H1 (cell line): ENCODE results near the gene SLIT3. TPM values are rescaled to one million over a fixed set of nuclear protein-coding genes. Genes with fewer than 3 reads are reported as not detected.

Experiments used
- CTCF ChIA-PET: fragments of 300-600 bp; sonication (Branson Sonifier 250); formaldehyde crosslinking; loops from one replicate; lab custom pipeline; 2021; ENCODE audit not compliant: partially characterized antibody; lab: Charles Lee
- POLR2A ChIA-PET: fragments of 300-600 bp; sonication (Branson Sonifier 250); formaldehyde crosslinking; loops from one replicate; lab custom pipeline; 2021; ENCODE audit warnings: inconsistent platforms; ENCODE audit not compliant: partially characterized antibody; lab: Charles Lee
- DNase-seq, 2 experiments: peaks; one replicate each; pipeline versions ENCODE4 v3.0.0 to v3.0.0-alpha.2; 2010 to 2022; ENCODE audit warnings: low spot score in 2 of 2, low read depth in 1 of 2, mixed read lengths in 1 of 2
- FAIRE-seq: peaks from 2 replicates; lab custom pipeline; 2011; peaks lifted over from hg19 to GRCh38; lab: Jason Lieb, UNC
- H2AFZ ChIP-seq: 2 replicates; pipeline ENCODE4 v1.8.1; 2012; ENCODE audit warnings: low read length, inconsistent platforms
- H2AK5ac ChIP-seq: 2 replicates; pipeline ENCODE4 v1.6.1; 2013; ENCODE audit warnings: low read depth, low read length
- H2BK120ac ChIP-seq: replicated peaks from 2 replicates; pipeline ENCODE3; 2013; ENCODE audit warnings: low read depth, low read length, inconsistent platforms
- H2BK12ac ChIP-seq: 2 replicates; pipeline ENCODE4 v1.6.1; 2013; ENCODE audit warnings: low read depth, low read length
- H2BK15ac ChIP-seq: 2 replicates; pipeline ENCODE4 v1.6.1; 2013; ENCODE audit warnings: low read length
- H2BK20ac ChIP-seq: 2 replicates; pipeline ENCODE4 v1.6.1; 2013; ENCODE audit warnings: low read length
- H2BK5ac ChIP-seq: 2 replicates; pipeline ENCODE4 v1.6.1; 2013; ENCODE audit warnings: low read depth, low read length
- H3K14ac ChIP-seq: 2 replicates; pipeline ENCODE4 v1.6.1; 2013; ENCODE audit warnings: inconsistent platforms; ENCODE audit not compliant: insufficient read length
- H3K18ac ChIP-seq: 2 replicates; pipeline ENCODE4 v1.6.1; 2013; ENCODE audit warnings: low read length; ENCODE audit errors: extremely low read depth
- H3K23ac ChIP-seq: 2 replicates; pipeline ENCODE4 v1.6.1; 2013; ENCODE audit warnings: inconsistent platforms; ENCODE audit not compliant: insufficient read length
- H3K23me2 ChIP-seq: 2 replicates; pipeline ENCODE4 v1.6.1; 2013; ENCODE audit warnings: low read depth, low read length
- H3K27ac ChIP-seq: 2 replicates; pipeline ENCODE4 v1.6.1; 2011; ENCODE audit warnings: low read depth, low read length, inconsistent platforms
- H3K27me3 ChIP-seq, 4 experiments: replicated peaks in 1 of 4; 1 replicate in 1 of 4; 2 replicates in 3 of 4; pipeline versions ENCODE4 v1.6.1 to v1.8.1; 2011 to 2013; ENCODE audit warnings: low read length in 3 of 4, mild to moderate bottlenecking in 3 of 4, inconsistent platforms in 2 of 4, mixed read lengths in 2 of 4, moderate library complexity in 1 of 4; ENCODE audit not compliant: control insufficient read depth in 3 of 4, insufficient read depth in 3 of 4; ENCODE audit errors: extremely low read depth in 1 of 4
- H3K36me3 ChIP-seq, 4 experiments: 2 replicates each; pipeline versions ENCODE4 v1.6.1 to v1.8.1; 2011 to 2013; ENCODE audit warnings: mild to moderate bottlenecking in 4 of 4, low read length in 3 of 4, moderate library complexity in 2 of 4, control low read depth in 1 of 4, inconsistent platforms in 1 of 4; ENCODE audit not compliant: insufficient read depth in 4 of 4, control insufficient read depth in 2 of 4
- H3K4ac ChIP-seq: replicated peaks from 2 replicates; pipeline ENCODE3; 2013; ENCODE audit warnings: low read length, low read depth, mixed read lengths, inconsistent platforms; ENCODE audit not compliant: insufficient read length
- H3K4me1 ChIP-seq, 4 experiments: replicated peaks in 1 of 4; 1 replicate in 1 of 4; 2 replicates in 3 of 4; pipeline versions ENCODE4 v1.6.1 to v1.8.1; 2011 to 2013; ENCODE audit warnings: low read length in 3 of 4, inconsistent platforms in 2 of 4, mixed read lengths in 1 of 4; ENCODE audit not compliant: insufficient read depth in 4 of 4, control insufficient read depth in 3 of 4
- H3K4me2 ChIP-seq, 2 experiments: 2 replicates each; pipeline versions ENCODE4 v1.6.1 to v1.8.1; 2011 to 2013; ENCODE audit warnings: low read depth in 2 of 2, low read length in 2 of 2, control low read depth in 1 of 2, inconsistent platforms in 1 of 2, mild to moderate bottlenecking in 1 of 2; ENCODE audit not compliant: insufficient read depth in 1 of 2
- H3K4me3 ChIP-seq, 4 experiments: fragments of 200-600, 300-600 bp in 1 of 4; sonication (generic), shearing (Covaris generic), sonication (Bioruptor Twin) in 1 of 4; 2 replicates each; pipeline versions ENCODE4 v1.5.1 to v1.8.1; 2011 to 2016; ENCODE audit warnings: low read length in 4 of 4, low read depth in 3 of 4, control low read depth in 2 of 4, inconsistent platforms in 2 of 4, mild to moderate bottlenecking in 2 of 4, mixed read lengths in 1 of 4, moderate library complexity in 1 of 4; ENCODE audit not compliant: insufficient read depth in 2 of 4; ENCODE audit errors: extremely low read depth in 1 of 4
- H3K56ac ChIP-seq: replicated peaks from 2 replicates; pipeline ENCODE3; 2013; ENCODE audit warnings: low read depth, mild to moderate bottlenecking, mixed read lengths, low read length, inconsistent platforms; ENCODE audit not compliant: insufficient read length
- H3K79me1 ChIP-seq: 2 replicates; pipeline ENCODE4 v1.6.1; 2013; ENCODE audit warnings: low read depth, low read length, control low read depth
- H3K79me2 ChIP-seq, 2 experiments: 2 replicates each; pipeline versions ENCODE4 v1.6.1 to v1.8.1; 2012 to 2013; ENCODE audit warnings: low read length in 2 of 2, mild to moderate bottlenecking in 2 of 2, inconsistent platforms in 1 of 2; ENCODE audit not compliant: insufficient read depth in 2 of 2, control insufficient read depth in 1 of 2
- H3K9ac ChIP-seq, 4 experiments: replicated peaks in 1 of 4; 1 replicate in 1 of 4; 2 replicates in 3 of 4; pipeline versions ENCODE4 v1.6.1 to v1.8.1; 2011 to 2013; ENCODE audit warnings: low read depth in 3 of 4, low read length in 3 of 4, control low read depth in 2 of 4, mild to moderate bottlenecking in 2 of 4, moderate library complexity in 2 of 4, inconsistent platforms in 1 of 4; ENCODE audit errors: extremely low read depth in 1 of 4
- H3K9me3 ChIP-seq, 2 experiments: 2 replicates each; pipeline versions ENCODE4 v1.6.1 to v1.8.1; 2012 to 2013; ENCODE audit warnings: mild to moderate bottlenecking in 2 of 2, moderate library complexity in 2 of 2, control low read depth in 1 of 2, inconsistent platforms in 1 of 2, low read depth in 1 of 2, low read length in 1 of 2, mixed read lengths in 1 of 2; ENCODE audit not compliant: insufficient read depth in 2 of 2
- H4K20me1 ChIP-seq, 2 experiments: replicated peaks in 1 of 2; 2 replicates each; pipeline versions ENCODE3 to v1.8.1; 2011 to 2013; ENCODE audit warnings: inconsistent platforms in 2 of 2, low read length in 2 of 2, mild to moderate bottlenecking in 1 of 2; ENCODE audit not compliant: insufficient read depth in 2 of 2, control insufficient read depth in 1 of 2
- H4K5ac ChIP-seq: 2 replicates; pipeline ENCODE4 v1.6.1; 2013; ENCODE audit warnings: low read length, low read depth, mixed read lengths, inconsistent platforms; ENCODE audit not compliant: insufficient read length
- H4K8ac ChIP-seq: 2 replicates; pipeline ENCODE4 v1.8.0; 2013; ENCODE audit warnings: mild to moderate bottlenecking, moderate library complexity, low read length, inconsistent platforms; ENCODE audit not compliant: insufficient read depth; ENCODE audit errors: extremely low read depth
- H4K91ac ChIP-seq: replicated peaks from 2 replicates; pipeline ENCODE3; 2013; ENCODE audit warnings: low read length, mixed read lengths, inconsistent platforms; ENCODE audit not compliant: insufficient read length
- FOSL1 ChIP-seq: IDR thresholded peaks from 2 replicates; pipeline ENCODE4 v1.6.1; 2011; ENCODE audit warnings: mild to moderate bottlenecking, low read depth, low read length, moderate library complexity; ENCODE audit not compliant: insufficient read depth
- SRF ChIP-seq: IDR thresholded peaks from 2 replicates; pipeline ENCODE4 v1.6.1; 2011; ENCODE audit warnings: mild to moderate bottlenecking, low read depth, low read length, moderate library complexity
- WGBS, 2 experiments: shearing (Covaris generic) in 1 of 2; methylation state at CpG; one replicate each; pipeline versions ENCODE4 v1.1.6 to v1.1.7; 2013 to 2015; ENCODE audit warnings: low lambda C conversion rate in 2 of 2, mixed read lengths in 2 of 2, inconsistent platforms in 1 of 2, low coverage in 1 of 2, missing lambda C conversion rate in 1 of 2; ENCODE audit not compliant: insufficient replicate concordance in 2 of 2, insufficient coverage in 1 of 2, insufficient read length in 1 of 2; ENCODE audit errors: extremely low coverage in 1 of 2, missing lambda C conversion rate in 1 of 2; 5-methylcytosine and 5-hydroxymethylcytosine counted together
- polyA plus RNA-seq, 7 experiments: library from polyadenylated mRNA; depleted of rRNA in 3 of 7; stranded (reverse) in 5 of 7; unstranded in 2 of 7; fragments of >200 nt in 5 of 7; fragments of 200-250 nt in 2 of 7; gene quantifications; 1 replicate in 5 of 7; 2 replicates in 1 of 7; 4 replicates in 1 of 7; pipeline versions ENCODE4 v1.2.1 to v1.2.3, GENCODE V29; 2011 to 2013; ENCODE audit warnings: missing spikeins in 2 of 7, mixed read lengths in 2 of 7
- total RNA-seq: library from RNA; stranded (reverse); fragmentation: NEBNext Ultra II Directional; extraction: Animal tissue kit (Norgen Biotek cat#: 25700); gene quantifications from 2 replicates; pipeline ENCODE4 v1.2.1, GENCODE V29; 2021

SLIT3 gene
- total and polyA plus RNA-seq, 2 of the 8 experiments (the other 6 are each of a cell fraction or from before 2014, with no cell fraction given): 1.1 to 1.2 TPM

GRCh38 chr5:169192536-169192935 lies 108.4 kb downstream of the SLIT3 start:
- Histone ChIP-seq H4K91ac (no peak overlapping the region), H3K4me2 (no peak overlapping the region), H2AFZ (no peak overlapping the region), H3K79me2 (no peaks in the 10 kb centered on the region), H2BK12ac (no peak overlapping the region), H2BK5ac (no peak overlapping the region), H3K27ac (no peak overlapping the region; the same call in 1 of the 2 replicates), H2BK15ac (no peak overlapping the region), H2BK20ac (no peak overlapping the region), H3K23me2 (0 out of 2 replicates have a peak, but pooled peaks cover 2% of the 10 kb centered on the region), H4K5ac (no peak overlapping the region), H3K4ac (no peak overlapping the region), H3K18ac (no peak overlapping the region), H3K56ac (no peak overlapping the region), H4K20me1 (peaks cover 0 to 2% of the 10 kb centered on the region in 2 experiments), H3K4me1 (no peaks in the 10 kb centered on the region), H3K4me3 (no peak overlapping the region), H3K14ac (no peak overlapping the region), H2BK120ac (no peak overlapping the region), H3K23ac (no peak overlapping the region), H3K36me3 (no peaks in the 10 kb centered on the region), H3K27me3 (no peaks in the 10 kb centered on the region), H2AK5ac (no peak overlapping the region), H4K8ac (no peak overlapping the region), H3K79me1 (no peaks in the 10 kb centered on the region), H3K9ac (no peak overlapping the region), H3K9me3 (no peaks in the 10 kb centered on the region)
- TF ChIP-seq SRF (no peak), FOSL1 (no peak)
- DNase-seq (no peak), FAIRE-seq (no peak)
- WGBS, 2 experiments: 85% methylated on average over 3 of the region's 3 CpGs; no CpG with 5 or more reads in 1 of the 2 experiments
- ChIA-PET POLR2A (no interaction called here), CTCF (interaction anchor here (0.6 to 2.9 kb wide), 3 partner anchors 31 to 204 kb away, joined by 3 to 9 read pairs (median 3); no protein-coding TSS in a partner anchor)
